IPS DF 4.7 (cell line): ENCODE results near the gene JADE1.

Source experiments
- DNase-seq: peaks from one replicate; pipeline ENCODE4 v3.0.0-alpha.2; 2013; ENCODE audit warnings: low spot score; ENCODE audit errors: extremely low read depth

JADE1 gene

DNA sequence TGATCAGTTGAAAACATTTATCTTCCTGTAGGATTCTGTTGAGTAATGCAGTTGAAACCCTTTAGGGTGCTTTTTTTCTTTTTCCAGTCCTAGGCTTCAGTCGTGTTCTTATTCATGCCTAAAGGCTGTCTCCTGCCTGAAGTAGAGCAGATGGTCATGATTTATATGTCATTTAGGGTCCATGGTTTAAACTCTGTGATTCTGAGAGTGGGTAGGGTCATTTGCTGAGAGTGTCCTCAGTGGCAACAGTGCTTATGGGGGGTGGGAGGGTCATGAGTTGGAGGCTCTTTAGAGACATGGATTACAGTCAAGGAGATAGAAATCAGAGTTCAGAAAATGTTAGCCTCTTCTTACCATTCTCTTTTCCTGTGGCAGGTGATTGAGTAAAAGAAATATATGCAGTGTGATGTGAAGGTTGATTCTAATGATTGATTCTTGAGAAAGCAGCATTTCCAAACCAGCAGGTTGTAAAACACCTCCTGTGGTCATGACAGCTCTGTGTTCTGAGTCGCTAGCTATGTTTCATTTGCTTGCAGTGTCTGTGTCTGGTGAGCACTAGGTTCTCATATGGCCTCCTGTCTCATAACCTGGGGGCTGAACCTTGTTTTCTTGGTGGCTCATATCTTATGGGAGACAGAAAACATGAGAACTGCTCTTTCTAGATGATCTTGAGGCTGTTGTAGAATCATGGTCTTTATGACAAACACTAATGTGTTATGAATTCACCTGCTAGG, 60.4 kb downstream of the JADE1 start:
- no peak for DNase-seq

DNA sequence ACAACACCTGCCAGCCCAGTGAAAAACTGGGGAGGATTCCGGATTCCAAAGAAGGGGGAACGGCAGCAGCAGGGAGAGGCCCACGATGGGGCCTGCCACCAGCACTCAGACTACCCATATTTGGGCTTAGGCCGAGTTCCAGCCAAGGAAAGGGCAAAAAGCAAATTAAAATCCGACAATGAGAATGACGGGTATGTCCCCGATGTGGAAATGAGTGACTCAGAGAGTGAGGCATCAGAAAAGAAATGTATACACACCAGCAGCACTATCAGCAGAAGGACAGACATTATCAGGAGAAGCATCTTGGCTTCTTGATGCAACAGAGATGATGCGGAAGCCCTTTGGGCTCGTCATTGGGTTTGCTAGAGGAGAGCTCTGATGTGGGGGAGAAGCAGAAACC, 62.4 kb downstream of the JADE1 start:
- DNase-seq, result no peak

DNA sequence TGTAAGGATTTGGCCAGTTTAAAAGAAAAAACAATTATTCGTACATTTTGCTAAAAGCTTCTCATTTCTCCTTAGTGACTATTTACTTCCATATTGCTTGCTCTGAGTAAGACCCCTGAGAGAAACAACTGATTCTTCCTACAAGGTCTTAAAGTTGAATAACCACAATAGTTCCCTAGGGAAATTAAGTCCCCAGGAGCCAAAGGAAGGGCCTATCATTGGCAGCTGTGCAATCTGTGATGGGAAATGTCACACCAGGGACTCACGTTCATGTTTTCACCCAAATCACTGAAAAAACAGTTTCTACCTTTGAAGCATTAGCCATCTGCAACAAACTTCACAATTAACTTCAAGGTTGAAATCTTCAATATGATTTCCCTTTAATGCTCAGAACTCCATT, 66.7 kb downstream of the JADE1 start:
- DNase-seq, result no peak

DNA sequence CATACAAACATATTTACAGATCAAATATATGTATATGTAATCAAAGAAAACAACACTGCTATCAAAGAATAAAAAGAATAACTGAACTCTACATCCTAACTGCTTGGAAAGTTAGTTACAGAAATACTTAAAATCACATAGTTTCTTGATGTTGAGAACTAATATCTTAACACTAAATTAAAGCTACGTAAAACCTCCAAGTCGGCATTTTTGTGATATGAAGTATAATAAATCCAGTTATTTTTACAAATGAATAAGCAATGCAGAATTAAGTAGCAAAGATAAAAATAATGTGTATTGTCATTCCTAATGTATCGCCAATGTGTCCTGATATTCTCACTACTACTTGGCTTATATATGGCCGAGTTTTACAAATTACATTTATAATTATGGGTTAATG, 68.4 kb downstream of the JADE1 start:
- DNase-seq, result no peak

DNA sequence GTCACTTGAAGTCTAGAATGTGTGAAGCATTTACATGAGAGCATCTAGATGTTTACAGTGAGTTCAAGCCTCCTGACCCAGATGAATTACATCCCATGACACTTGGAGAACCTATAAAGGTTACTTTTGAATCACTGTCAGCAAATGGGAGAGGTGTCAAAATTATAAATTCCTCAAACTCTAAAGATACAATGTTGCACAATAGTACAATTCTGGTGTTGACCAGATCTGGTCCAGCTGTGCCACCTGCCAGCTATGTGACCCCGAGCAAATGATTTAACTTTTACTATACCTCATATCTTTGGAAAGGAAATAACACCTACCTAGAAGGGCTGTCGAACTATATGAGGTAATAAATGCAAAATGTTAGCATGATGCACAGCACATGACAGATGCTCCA, 69.8 kb downstream of the JADE1 start:
- no peak for DNase-seq

DNA sequence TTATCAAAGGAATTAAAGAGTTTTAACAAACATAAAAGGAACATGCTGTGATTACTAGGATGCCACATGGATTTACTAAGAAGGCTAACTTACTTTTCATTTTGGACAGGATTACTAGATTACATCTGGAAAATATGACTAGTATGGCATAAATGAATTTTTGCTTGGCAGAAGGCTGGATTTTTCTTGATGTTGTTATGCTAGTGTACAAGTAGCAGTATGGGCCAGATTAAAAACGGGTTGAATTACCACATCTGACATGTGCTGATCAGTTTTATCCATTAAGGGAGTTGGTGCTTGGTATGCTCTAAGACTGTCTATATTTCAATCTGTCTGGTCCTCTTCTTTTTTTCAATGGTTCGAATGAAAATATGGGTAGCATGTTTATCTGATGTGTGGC, 70.5 kb downstream of the JADE1 start:
- DNase-seq, result no peak

DNA sequence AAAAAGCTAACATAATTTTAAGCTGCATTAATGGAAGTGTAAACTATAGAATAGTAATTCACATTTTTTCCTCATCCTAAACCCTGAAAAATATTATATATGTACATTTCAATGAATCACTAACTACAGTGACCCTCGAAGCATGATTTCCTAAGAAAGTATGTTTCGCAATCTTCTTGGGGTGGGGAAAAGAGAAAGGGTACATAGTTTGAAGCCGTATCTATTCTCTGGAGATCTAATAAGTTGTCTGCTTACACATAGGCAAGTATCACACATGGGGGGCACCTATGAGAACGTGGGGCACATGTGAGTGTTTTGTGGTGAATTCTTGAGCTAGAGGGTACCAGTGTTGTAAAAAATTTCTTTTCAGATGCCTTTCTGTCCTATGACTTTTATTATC, 71.2 kb downstream of the JADE1 start:
- no peak for DNase-seq

DNA sequence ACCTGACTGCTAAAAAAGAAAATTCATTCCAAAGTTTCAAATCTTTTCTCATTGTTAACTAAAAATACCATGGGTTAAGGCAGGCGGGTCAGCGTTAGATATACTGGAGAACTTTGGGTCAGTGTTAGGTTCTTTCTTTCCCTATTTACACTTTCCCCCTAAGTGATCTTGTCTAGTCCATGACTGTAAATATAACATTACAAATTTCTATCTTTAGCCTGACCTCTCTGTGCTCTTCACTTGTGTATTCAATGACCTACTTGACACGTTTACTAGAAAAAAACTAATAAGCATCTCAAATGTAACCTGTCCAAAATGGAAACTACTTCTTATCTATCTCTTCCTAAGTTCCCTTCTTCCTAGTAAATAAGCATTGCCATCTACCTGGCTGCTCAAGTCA, 95.3 kb downstream of the JADE1 start:
- no peak for DNase-seq

DNA sequence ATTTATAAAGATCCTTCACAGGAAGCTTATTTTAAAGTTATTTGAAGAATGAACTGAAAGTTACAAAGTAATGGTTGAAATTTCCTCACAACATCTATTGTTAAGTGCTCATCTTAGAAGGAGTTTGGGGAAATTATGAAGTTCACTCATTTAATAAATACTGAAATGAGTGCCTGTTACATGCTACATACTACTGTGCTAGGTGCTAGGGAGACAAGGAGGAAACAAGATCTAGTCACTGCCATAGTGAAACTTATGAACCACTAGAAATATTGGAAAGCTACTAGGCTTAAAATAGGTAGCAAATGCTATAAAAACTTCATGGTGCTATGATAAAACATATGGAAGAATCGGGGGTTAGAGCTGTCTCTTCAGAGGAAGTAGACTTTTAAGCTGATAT, 97.1 kb downstream of the JADE1 start:
- DNase-seq, result no peak

DNA sequence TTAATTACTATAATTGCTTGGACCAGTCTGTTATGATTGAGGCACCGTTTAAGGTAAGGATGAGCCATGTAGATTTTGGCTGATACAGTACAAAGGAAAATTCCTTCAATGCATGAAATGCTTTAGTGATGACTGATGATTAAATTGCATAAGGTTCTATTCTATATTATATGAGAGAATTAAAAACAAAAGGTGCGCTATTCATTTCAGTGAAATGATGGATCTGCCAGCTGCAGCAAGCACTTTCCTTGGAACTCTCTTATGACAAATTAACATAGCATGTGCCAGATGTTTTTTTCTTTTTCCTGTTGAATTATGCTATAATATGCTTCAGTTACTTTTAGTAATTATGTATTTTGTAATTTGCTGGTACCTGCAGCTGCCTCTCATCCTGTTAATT, 98.5 kb downstream of the JADE1 start:
- no peak for DNase-seq

DNA sequence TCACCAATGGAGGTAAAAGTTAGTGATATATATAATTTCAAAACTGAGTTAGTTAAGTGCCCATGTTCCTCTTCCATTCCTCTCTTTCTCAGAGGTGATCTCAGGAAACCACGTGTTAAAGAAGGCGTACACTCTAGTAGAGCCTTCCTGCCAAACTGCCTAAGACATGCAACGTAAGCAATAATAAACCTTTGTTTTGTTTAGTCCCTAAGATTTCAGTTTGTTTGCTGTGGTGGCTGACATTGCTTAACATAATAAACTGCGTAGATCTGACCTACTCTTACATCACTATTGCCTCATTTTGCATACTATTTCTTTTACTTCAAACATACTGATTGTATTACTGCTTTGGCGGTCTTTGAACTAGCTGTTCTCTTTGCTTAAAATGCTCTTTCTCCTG, 99.2 kb downstream of the JADE1 start:
- no peak for DNase-seq

DNA sequence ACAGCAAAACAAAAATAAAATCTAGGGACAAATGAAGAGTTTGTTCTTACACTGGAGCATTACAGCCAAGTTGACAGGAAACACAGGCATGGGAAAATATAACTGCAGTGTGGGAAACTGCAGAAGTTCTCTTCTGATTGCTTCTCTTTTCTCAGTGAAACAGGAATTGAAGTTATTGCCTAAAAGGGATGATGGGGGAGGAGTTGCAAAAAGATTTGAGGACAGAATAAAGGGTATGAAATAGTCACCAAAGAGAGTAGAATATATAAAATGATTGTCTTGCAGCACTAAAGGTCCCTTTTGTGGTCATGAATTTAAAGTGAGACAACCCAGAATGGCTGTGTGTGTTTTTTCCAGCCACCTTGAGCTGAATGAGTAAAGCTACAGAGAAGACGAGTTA, 103.7 kb downstream of the JADE1 start:
- no peak for DNase-seq

DNA sequence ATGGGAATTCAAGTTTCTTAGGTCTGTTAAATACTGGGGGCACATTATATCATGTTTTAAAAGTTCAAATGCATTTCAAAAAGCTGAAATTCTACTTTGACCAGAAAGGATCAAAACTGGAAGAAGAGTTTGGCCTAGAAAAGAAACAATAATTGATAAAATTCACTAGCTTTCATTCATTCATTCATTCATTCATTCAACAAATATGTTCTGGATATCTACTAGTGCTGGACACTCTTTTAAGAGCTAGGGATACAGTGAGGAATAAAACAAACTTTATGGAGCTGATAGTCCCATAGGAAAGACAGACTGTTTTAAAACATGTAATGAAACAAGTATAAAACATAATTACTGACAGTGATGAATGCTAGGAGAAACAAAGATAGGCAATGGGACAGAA, 106.0 kb downstream of the JADE1 start:
- no peak for DNase-seq

DNA sequence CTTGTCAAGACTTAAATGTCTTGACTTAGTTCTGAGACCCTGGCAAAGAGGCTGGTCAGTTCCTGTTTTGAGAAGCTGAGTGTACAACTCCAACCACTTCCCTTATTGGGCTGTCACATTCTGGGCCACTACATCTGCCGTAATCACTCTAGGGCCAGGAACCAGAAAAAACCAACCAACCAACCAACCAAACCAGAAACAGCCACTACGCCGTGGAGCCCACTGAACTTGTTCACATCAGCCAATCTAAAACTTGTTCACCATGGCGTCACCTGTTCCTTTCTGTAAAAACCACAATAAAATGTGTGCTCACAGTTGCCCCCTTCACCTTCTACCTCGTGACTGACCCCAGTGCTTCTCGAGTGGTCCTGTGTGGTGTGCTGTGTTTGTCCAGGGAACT, 107.3 kb downstream of the JADE1 start:
- DNase-seq, result no peak

DNA sequence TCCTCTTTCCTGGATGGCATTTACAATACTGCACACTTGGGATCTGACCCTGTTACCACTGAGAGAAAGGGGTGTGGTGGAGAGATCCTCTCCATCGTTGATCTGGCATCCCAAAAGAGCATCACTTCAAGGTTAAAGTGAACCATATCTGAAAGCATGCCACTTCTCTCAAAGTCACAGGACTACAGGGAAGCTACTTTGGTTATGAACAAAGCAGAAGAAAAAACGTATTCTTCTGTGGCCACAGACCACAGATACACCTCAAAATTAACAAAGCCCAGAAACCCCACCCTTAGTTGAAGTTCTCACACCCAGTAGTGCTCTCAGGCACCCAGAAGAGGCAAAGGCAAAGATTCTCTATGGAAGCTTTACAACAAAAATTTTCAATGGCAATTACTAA, 108.3 kb downstream of the JADE1 start:
- DNase-seq, result no peak

DNA sequence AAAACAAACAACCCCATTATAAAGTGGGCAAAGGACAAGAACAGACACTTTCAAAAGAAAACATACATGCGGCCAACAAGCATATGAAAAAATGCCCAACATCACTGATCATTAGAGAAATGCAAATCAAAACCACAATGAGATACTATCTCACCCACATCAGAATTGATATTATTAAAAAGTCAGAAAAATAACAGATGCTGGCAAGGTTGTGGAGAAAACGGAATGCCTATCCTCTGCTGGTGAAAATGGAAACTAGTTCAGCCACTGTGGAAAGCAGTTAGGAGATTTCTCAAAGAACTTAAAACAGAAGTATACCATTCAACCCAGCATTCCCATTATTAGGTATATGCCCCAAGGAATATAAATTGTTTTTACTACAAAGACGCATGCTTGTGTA, 112.5 kb downstream of the JADE1 start:
- DNase-seq, result no peak
